Measurements from ENCODE around the gene ST8SIA5.

The ST8SIA5 gene

DNA sequence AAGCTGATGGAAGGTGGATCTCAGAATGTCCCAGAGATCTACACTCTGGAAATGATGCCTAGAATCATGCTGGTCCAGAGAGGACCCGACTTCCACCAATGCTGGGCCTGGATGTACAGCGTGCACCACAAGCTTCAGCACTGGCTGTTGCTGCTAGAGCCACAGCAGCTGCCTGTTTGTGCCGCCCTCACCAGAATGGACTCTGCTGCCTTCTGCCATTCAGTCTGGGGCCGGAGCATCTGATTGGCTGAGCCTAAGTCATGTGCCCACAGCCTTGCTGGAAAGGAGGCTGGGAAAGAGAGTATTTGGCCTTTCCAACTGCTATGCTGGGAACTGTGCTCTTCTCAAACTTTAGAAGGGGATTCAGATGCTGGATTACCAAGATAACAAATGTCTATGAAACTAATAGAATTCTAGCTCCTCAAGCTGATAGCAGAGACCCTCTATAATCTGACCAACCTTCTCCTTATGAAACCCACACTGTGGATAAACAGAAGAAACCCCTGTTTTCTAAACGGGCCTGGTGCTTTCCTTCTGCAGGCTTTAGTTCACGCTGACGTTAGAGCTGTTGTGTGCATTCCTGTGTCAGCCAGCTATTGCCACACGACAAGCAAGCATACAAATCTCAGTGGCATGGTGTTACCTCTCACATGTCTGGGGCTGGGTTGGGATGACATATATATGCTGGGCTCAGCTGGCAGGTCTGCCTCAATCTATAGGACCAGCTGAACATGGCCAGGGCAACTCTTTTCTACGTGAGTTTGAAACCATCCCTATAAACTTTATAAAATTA is 95.7 kb downstream of the ST8SIA5 start:
- DNase-seq: no peak

DNA sequence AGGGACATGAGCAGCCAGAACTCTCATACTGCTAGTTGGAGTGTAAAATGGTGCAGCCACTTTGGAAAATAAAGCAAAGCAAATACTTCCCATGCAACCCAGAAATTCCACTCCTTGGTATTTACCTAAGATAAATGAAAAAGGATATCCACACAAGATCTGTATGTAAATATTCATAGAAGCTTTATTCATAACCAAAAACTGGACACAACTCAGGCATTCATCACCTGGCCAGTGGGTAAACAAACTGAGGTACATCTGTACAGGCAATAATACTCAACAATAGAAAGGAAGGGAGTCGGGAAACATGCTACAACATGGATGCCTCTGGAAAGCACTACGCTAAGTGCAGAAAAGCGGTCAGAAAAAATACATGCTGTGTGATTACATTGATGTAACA is 97.4 kb downstream of the ST8SIA5 start:
- no peak for DNase-seq

DNA sequence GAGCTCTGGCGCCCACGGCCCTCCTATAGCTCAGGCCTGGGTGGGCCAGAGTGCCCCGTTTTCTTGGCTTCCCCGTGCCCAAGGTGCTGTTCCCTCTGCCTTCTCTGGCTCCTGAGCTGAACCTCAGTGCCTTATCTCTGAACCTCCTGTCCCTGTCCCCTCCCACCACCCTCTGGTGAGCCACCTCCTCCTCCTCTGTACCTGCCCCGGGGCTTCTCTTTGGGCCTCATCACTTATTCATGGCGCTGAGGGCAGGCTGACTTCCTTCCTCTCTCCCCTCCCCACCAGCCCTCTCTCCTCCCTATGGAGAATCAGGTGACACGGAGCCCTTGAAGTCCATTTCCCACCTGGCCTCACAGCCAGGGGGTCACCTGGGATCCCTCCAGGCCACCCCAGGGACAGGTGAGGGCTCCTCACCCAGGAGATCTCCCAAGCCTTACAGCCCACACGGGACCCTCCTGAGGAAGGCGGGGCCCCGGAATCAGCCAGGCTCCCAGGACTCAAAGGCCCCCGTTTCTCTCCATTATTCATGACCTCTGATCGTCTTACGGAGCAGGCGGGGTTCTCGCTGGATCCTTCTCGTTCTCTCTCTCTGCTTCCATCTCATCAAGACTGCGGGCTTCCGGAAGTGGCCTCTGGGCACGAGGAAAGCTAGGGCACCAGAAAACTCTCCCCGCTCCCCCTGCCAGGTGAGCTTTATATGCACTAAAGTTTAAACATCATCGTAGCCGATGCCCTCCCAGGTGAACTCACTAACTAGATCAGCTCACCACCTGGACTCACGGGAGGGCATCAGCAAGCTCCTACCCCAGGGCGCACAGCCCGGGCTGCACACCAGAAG is 99.5 kb downstream of the ST8SIA5 start, which contains the start of gene LOXHD1:
Gene LOXHD1, minus strand, starts transcription at position 106 of the 841 bp plus-strand sequence. CDS start 187 bp downstream, outside the sequence.
- no peak for DNase-seq

DNA sequence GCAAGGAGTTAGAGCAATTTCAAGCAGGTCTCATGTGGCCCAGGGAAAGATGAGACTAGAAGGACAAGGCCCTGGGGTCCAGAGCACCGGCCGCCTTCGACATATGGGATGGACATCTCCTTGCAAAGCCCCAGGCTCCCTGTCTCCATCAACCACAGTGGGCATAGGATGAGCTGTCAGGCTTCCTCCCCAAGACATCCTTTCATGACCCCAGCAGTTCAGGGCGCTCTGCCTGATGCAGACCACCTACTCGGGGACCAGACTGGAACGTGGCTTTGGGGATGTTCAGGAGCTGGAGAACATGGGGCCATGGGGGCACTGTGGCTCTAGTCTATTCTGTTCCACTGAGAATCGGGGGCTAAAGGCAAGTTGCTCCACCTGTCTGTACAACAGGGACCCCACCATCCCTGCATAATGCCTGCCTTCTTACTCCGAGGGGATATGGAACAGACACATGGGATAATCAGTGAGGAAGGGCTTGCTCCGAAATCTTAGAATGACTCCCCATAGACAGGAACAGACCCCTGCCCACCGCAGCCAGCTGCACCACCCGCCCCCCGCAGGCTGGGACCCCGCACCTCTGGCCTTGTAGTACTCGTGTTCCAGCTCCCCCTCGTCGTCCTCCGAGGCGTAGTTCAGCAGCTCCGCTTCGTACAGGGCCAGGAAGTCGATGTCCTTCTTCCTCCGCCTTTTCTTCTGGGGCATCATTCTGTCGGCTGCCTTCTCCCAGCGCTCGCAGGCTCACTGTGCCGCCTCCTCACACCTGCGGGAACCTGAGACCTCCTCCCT is 100.3 kb downstream of the ST8SIA5 start:
- DNase-seq: no peak

DNA sequence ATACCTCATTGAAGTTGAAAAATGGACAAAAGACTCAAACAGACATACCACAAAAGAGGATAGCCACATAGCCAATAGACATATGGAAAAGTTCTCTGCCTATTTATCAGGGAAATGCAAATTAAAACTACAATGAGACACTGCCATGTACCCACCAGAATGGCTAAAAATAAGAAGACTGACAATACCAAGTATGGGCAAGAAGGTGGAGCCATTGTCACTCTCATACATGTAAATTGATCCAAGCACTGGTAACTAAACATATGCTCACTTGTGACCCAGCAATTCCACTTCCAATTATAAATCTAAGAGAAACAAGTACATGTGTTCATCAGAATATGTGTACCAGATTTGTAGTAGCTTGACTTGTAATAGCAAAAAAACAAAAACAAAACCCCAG is 104.5 kb downstream of the ST8SIA5 start:
- DNase-seq: no peak

DNA sequence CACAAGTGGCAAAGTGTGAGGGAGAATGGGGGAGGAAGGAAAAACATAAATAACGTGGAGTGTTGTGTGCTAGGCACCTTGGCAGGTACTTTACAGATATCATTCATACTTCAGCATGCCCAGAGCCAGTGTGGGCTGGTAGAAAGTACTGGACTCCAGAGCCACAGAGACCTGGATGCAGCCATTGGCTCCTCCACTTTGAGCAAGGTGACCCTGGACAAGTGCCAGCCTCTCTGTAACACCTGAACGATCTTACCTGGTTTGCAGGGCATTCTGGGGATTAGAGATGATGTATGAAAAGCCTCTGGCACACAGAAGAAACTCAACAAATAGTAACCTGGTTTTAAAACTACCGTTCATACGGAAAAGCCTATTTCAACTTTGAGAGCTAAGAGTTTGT is 106.2 kb downstream of the ST8SIA5 start:
- DNase-seq: no peak

DNA sequence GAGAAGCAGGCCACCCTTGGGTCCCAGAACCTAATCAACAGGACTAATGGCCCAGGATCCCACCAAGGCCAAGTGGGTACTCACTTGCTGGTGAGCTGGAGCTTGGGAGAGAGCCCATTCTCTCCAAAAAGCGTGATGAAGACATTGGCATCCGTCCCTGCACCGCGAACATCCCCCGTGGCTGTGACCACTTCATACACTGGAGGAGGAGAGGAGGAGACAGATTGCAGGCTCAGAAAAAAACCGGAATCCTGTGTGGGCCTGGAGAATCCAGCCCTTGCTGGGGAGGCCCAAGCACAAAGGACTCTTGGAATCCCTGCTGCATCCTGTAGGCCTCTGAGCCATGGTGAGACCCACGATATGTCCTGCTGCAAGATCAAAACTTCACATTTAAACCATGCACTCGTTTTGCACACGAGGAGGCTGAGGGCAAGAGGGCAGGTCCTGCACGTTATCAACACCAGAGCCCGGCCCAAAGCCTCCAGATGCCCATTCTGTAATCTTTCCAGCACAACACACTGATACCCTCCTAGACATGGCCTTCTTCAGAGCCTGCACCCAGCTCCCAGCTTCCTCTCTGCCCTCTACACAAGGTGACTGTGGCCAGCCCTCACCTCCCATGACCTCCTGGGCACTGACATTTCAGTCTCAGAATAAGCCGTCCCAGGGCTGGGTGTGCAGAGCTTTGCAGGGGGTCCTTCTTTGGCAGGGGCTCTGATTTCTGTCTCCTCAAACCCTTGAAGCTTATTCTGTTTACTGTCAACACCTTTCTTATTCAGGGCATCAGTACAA is 107.6 kb downstream of the ST8SIA5 start:
- DNase-seq: no peak

DNA sequence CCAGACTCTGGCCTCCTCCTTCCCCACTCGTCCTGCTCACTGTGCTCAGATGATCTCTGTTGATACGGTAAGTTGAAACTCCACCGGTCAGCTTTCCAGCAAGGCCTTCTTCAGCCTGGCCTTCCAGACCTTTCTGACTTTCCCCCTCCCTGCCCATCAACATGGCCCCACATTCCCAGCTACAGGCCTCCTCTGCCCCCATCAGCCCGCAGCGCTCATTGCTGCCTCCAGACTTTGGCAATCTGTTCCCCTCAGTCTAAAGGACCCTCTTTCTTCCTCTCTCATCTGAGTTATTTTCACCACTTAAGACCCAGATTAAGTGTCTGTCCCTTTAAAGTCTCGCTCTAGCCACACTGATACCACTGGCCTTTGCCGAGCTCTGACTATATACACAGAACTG is 110.4 kb downstream of the ST8SIA5 start:
- no peak for DNase-seq

DNA sequence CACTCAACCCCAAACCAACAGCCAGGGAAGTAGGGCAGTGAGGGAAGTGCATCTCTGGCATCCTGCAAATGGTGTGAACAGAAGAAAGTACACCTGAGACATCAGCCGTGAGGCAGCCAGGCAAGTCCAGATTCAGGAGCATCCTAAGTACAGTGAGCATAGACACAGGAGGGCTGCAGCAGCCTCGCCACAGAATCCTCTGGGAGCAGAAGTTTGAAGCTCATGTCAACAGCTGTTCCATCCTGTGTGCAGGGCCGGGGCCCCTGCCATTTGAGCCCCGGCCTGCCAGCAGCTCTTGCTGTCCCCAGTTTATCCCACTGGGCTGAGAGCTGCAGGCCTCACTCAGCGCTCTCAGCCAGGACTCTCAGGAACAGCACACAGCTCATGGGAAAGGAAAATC is 114.3 kb downstream of the ST8SIA5 start:
- DNase-seq: no peak

DNA sequence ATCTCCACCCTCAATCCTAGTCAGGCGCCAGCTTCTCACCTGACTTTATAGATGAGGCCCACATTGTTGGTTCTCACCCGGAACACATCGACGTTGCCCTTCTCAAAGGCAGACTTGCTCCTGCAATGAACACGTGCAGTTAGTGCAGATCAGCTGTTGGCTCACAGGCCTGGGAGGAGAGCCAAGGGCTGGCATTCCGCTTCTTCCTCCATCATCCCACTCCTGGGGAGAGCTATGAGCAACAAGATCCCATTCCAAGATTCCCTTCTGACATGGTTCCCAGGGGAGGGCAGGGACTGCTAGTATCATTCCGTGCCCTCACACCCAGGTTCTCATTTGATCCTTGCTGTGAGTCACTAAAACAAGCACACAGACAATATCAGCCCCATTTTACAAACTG is 114.9 kb downstream of the ST8SIA5 start:
- no peak for DNase-seq

DNA sequence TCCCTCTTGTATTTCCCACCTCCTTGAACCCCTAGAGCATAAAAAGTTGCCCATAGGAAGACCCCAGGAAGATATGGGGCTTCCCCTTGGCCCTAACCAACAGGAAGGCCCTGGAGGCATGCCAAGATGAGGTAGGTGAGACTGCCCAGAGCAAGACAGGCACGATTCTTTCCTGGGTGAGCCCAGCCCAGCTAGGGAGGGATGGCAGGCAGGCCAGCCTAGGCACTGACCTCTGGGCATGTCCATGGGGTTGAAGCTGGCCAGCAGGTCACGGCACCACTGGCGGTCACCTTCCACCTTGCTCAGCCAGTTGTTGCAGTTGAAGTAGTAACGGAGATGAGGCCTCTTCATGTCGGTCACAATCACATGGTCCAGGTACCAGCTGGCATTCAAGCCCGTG is 117.5 kb downstream of the ST8SIA5 start:
- DNase-seq: no peak

DNA sequence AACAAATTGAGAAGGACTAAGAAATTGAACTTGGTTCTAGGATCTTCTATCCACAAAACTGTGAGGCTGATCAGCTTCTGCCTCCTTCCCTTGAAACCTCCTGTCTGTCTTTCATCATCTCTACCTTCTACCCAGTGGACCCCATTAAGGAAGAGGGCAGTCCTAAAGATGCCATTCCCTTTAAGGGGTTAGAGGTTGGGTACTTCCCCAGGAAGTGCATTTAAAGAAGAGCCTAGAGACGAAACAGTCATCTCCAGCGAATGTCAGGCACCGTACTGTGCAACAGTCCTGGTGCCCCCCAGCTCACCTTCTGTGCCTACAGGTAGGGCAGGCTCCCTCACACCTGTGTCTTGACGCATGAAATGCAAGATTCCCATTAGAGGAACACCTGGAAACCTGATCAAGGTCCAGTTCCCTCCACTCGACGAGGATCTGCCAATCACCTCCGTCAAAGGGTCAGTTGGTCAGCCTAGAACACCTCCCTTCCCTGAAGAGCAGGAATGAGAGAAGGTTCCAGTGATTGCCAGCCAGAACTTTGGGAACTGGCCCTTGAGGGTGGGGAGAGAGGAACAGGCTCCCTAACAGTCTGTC is 120.7 kb downstream of the ST8SIA5 start:
- no peak for DNase-seq

DNA sequence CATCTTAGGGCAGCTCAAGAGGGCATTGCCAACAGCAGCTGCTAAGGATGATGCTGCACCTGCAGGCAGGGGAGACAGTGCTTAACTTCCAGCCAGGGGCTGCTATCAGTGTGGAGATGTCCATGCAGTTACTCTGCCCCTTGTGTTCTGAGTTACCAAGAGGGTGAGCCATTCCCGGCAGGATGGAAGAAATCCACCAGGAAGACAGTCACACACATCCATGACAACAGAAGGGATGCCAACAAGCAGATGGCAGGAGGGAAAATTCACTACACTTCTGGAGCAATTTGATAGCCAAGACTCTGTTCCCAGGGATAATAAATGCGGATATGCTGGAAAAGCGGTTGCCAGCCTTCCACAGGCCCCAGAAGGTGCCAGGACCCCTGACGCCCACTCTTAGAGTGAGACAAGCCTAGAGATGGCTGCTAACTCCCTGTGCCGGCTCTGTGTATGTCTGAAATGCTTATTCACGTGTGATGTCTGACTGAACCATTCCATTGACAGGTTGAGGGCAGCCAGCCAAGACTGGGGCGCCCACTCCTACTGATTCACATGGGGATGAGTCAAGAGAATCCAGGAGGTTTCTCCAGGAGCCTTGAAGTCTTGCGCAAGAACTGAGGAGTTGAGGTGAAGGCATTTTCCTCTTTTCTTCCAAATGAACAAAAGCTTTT is 124.3 kb downstream of the ST8SIA5 start:
- DNase-seq: no peak

DNA sequence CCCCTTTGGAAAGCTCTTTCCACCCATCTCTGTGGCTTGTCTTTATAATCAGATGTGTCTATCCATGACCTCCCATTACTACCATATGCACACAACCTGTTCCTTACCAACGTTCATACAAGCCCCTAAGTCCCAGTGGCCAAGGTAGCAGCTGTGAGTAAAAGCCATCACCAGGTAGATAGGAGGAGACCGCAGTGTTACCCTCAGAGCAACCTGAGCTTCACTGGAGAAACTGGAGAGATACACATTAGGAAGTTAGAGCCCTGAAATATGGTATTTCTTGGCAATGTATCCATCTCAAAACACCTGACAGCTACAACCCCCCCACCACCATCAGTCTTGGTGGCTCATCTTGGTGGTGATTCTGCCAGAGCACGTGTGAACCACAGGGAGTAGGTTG is 125.9 kb downstream of the ST8SIA5 start:
- DNase-seq: no peak

DNA sequence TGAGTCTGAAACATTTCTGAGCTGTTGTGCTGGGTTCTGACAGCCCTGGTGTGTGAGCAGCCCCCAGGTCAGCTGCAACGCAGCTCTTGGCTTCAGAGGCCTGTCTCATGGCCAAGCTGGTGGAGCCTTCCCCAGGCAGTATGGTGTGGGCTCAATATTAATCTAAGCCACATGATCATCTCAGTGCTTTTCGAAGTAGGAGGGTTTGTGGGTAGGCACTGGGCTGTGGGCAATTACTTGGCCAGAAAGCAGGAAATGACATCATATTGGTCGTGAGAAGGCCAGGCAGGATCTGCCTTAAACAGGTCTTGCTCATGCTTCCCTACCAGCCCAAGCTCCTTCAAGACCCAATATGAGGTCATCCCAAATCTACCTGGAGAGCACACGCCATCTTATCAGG is 126.7 kb downstream of the ST8SIA5 start:
- no peak for DNase-seq

DNA sequence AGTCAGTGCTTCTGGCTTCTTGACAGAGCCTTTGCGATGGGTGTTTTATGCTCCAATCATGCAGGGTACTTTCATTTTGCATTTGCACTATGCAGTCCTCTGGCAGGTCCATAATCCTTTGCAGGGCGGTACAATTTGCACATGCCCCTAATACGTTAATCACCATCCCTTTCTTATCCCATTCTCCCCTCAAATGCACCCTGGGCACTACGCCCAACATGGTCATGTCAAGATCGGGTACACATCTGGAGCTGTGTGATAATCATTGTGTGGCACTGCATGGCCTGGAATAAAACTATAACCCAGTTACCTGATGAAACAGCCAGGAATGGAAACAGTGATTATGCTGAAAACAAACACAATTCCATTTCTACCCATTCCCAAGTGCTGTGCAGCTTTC is 127.5 kb downstream of the ST8SIA5 start:
- DNase-seq: no peak

DNA sequence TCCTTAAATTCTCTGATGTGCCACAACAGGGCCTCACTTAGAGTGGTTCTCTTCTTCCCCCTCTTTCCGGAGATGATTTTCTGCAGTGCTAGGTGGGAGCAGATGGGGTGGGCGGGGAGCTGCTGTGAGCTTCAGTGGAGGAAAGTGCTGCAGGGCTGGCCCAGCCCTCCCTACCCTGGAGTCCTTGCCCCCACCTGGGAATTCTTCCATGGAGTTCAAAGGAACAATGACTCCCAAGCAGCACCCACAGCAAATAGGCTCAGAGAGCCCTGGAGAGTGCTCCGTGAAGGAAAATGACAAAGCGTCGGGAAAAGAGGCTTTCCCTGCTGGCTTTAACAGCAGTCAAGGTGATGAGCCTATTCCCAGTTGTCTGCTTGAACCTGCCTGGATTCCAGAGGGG is 128.6 kb downstream of the ST8SIA5 start:
- no peak for DNase-seq

DNA sequence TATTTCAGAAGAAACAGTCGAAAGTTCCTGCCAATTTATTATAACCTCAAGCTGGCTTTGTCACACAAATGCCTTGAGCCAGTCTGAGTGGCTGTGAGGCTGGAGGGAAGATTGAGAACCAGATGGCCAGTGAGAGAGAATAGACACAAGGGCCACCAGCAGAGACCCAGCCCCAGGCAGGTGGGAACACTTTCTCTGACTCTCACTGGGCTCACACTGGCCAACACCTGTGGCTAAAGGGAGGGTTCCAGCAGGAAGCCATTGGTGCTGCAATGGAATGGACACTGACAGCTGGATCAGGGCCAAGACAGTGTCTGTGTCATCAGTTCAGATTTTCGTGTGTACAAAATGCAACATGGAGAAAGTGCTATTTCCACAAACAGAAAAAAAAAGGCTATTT is 129.7 kb downstream of the ST8SIA5 start:
- no peak for DNase-seq

DNA sequence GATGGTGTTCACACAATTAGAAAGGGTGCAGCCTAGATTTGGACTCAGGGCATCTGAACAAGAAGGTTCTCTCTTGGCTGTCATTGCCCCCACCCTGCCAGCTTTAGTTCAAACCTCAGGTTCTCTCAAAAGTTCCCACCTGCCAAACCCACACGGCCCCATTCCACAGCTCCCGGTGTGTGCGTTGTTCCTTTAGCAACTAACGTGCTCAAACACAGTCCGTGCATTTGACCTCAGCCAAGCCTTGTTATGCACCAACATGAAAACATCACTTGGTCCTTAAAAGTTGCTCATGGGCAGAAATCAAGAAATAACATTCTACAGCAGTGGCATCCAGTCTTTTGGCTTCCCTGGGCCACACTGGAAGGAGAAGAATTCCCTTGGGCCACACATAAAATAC is 131.8 kb downstream of the ST8SIA5 start:
- DNase-seq: no peak

DNA sequence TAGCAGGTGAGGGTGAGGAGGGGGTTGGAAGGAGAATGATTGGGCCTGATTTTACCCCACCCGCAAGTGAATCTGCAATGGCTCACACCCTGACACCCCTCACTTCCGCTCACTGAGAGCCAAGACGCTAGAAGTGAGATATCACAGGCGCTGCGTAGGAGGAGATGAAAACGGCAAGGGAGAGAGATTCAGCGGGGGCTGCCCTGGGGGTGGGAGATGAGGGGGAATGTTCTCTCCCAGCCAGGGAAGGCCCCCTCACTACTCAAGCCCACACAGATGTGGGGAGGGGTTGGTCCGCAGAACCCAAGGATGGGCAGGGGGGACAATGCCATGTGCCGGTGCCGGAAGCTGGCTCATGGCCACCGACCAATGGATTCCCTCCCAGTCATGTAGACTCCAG is 132.7 kb downstream of the ST8SIA5 start:
- DNase-seq: peak; percentile 1 to 47

DNA sequence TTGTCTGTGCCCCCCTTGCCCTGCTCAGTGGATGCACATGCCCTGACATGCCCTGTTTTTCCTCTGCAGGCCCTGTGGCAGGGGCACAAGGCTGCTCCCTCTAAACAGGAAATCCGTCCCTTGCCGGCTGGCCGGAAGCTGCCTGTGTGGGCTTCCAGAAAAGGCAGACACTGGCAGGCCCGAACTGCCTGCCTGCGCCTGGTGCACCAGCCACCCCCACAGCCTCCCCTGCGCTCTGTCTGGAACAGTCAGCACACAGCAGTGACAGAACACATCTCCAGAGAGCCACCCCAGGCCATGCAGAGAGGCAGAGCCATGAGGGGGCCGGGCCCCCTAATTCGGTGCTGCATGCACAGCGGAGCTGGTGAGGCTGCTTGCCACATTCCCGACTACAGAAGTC is 133.3 kb downstream of the ST8SIA5 start:
- peak; percentile 4 for DNase-seq

DNA sequence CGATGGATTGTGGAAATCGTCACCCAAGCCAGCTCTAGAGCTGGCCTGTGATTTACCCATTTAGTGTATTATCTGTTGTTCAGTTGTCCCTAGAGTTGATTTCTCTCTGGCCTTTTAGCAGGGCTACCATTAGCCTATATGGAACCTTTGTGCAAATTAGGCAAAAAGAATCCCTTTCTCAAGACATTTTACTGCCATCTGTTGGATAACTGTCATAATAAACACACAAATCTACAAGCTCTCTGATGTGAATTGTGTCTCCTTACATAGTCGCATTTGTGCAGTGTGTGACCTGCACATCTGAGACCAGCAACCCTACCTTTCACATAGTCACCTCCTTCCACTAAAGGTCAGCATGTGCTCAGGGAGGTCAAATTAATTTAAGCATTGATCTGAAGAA is 133.9 kb downstream of the ST8SIA5 start:
- DNase-seq: no peak
